ENCODE results near the gene VSIG4. TPM values are rescaled to one million over a fixed set of nuclear protein-coding genes. Genes with fewer than 3 reads are reported as not detected.

VSIG4 gene
- total RNA-seq, 6 donors from 2014 or later, result 98.0 to 392 (median 261) TPM

- WGBS, 2 donors, result 59 to 67% methylated on average over 2 of the region's 2 CpGs
- H3K36me3 ChIP-seq, result no peaks in the 10 kb centered on the region
- no peak for ATAC-seq (ENCODE audit: low FRiP score in 2 of 2)
- no peaks in the 10 kb centered on the region for H3K27me3 ChIP-seq
- no peak for DNase-seq
- no peak overlapping the region for H3K27ac ChIP-seq
- H3K9me3 ChIP-seq, result no peaks in the 10 kb centered on the region
- no peak for TF ChIP-seq POLR2A (IDR thresholded peaks at IDR 0.05)
- no peak for TF ChIP-seq POLR2AphosphoS5 (IDR thresholded peaks at IDR 0.05)
- no peak for TF ChIP-seq EP300 (IDR thresholded peaks at IDR 0.05)
- TF ChIP-seq, protein P1, sequence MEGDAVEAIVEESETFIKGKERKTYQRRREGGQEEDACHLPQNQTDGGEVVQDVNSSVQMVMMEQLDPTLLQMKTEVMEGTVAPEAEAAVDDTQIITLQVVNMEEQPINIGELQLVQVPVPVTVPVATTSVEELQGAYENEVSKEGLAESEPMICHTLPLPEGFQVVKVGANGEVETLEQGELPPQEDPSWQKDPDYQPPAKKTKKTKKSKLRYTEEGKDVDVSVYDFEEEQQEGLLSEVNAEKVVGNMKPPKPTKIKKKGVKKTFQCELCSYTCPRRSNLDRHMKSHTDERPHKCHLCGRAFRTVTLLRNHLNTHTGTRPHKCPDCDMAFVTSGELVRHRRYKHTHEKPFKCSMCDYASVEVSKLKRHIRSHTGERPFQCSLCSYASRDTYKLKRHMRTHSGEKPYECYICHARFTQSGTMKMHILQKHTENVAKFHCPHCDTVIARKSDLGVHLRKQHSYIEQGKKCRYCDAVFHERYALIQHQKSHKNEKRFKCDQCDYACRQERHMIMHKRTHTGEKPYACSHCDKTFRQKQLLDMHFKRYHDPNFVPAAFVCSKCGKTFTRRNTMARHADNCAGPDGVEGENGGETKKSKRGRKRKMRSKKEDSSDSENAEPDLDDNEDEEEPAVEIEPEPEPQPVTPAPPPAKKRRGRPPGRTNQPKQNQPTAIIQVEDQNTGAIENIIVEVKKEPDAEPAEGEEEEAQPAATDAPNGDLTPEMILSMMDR (IDR thresholded peaks at IDR 0.05), result no peak
- no peak overlapping the region for H3K4me3 ChIP-seq
- H3K4me1 ChIP-seq, result no peaks in the 10 kb centered on the region
These were observed 15.3 kb downstream of the VSIG4 start for GRCh38 chrX:66024570-66024969.

GRCh38 chrX:66024092-66024467 is 15.8 kb downstream of the VSIG4 start:
- Histone ChIP-seq H3K9me3 (no peaks in the 10 kb centered on the region), H3K4me1 (no peaks in the 10 kb centered on the region), H3K36me3 (no peaks in the 10 kb centered on the region), H3K4me3 (no peak overlapping the region), H3K27ac (no peak overlapping the region), H3K27me3 (no peaks in the 10 kb centered on the region)
- no peak for TF ChIP-seq POLR2AphosphoS5 (IDR thresholded peaks at IDR 0.05)
- no peak for TF ChIP-seq EP300 (IDR thresholded peaks at IDR 0.05)
- TF ChIP-seq, protein P1 (IDR thresholded peaks at IDR 0.05), result no peak
- no peak for TF ChIP-seq POLR2A (IDR thresholded peaks at IDR 0.05)
- WGBS, 2 donors, result 48 to 82% methylated on average over 1 of the region's 1 CpG
- ATAC-seq (ENCODE audit: low FRiP score in 2 of 2), result no peak
- no peak for DNase-seq

GRCh38 chrX:66023385-66024091 is 16.3 kb downstream of the VSIG4 start:
- Histone ChIP-seq H3K27ac (no peak overlapping the region), H3K4me1 (no peaks in the 10 kb centered on the region), H3K9me3 (no peaks in the 10 kb centered on the region), H3K27me3 (no peaks in the 10 kb centered on the region), H3K4me3 (no peak overlapping the region), H3K36me3 (no peaks in the 10 kb centered on the region)
- ATAC-seq (ENCODE audit: low FRiP score in 2 of 2), result no peak
- 86 to 97% methylated on average over 3 to 5 of the region's 5 CpGs for WGBS, 2 donors
- no peak for TF ChIP-seq POLR2AphosphoS5 (IDR thresholded peaks at IDR 0.05)
- no peak for TF ChIP-seq EP300 (IDR thresholded peaks at IDR 0.05)
- TF ChIP-seq, protein P1 (IDR thresholded peaks at IDR 0.05), result no peak
- no peak for TF ChIP-seq POLR2A (IDR thresholded peaks at IDR 0.05)
- no peak for DNase-seq

DNA sequence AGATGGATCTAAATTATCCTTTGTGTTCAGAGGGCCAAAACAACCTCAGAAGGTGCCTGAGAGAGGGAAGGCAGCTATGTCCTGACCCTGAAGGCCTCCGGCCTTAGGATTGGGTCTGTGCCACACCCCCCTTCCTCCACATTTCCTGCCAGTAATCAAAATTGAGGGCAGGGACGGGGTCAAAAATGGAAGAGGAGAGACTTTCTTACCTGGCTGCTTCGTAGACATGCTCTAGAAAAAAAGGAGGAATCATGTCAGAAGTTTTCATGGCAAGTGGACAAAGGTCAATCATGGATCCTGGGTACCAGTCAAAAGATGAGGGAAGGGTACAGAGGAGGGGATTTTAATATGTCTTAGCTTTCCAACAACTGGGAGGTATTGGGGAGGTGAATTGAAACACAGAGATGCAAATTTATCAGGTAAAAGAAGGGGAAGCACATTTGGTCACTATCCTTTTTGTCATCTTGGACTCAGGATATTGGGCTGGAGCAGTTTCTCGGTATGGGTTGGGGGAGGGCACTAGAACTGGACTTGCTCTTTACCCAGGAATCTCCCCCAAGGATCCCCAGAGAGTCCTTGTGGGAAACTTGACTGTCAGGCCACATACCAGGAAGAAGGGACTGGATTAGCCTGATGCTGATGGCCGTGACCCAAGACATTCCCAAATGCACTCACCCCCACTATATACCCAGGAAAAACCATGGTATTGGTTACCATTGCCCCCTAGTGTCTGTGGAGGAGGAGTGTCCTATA is 17.1 kb downstream of the VSIG4 start:
- no peaks in the 10 kb centered on the region for H3K9me3 ChIP-seq
- no peak for TF ChIP-seq EP300 (IDR thresholded peaks at IDR 0.05)
- TF ChIP-seq, protein P1 (IDR thresholded peaks at IDR 0.05), result peak in 1 of 6 experiments; percentile 22
- H3K4me3 ChIP-seq, result no peak overlapping the region
- peak overlapping the region in 1 of 4 donors; percentile 78 for H3K27ac ChIP-seq
- no peaks in the 10 kb centered on the region for H3K4me1 ChIP-seq
- 70 to 71% methylated on average over 1 to 5 of the region's 5 CpGs for WGBS, 2 donors
- no peaks in the 10 kb centered on the region for H3K36me3 ChIP-seq
- ATAC-seq (ENCODE audit: low FRiP score in 2 of 2) (no peak), DNase-seq (no peak)
- no peaks in the 10 kb centered on the region for H3K27me3 ChIP-seq
